Erythroblast (primary cell): ENCODE measurements around the gene NAP1L4.

ENCODE experiments used
- GATA1 ChIP-seq: IDR thresholded peaks from 2 replicates; pipeline ENCODE4 v1.6.1; 2011; ENCODE audit warnings: low read depth, mild to moderate bottlenecking, control low read depth, low read length, moderate library complexity
- POLR2A ChIP-seq: IDR thresholded peaks from 2 replicates; pipeline ENCODE4 v1.6.1; 2011; ENCODE audit warnings: mild to moderate bottlenecking, low read length

GRCh38 chr11:2981130-2981529, 11.0 kb downstream of the NAP1L4 start:
- TF ChIP-seq POLR2A, result no peak
- TF ChIP-seq GATA1, result no peak
